SK-N-DZ (cell line): ENCODE results near the gene TIAM1.

Experiments
- DNase-seq: peaks from one replicate; pipeline ENCODE4 v3.0.0-alpha.2; 2015; ENCODE audit warnings: low spot score

The TIAM1 gene

GRCh38 chr21:31135531-31136184, 208.4 kb downstream of the TIAM1 start:
- no peak for DNase-seq

- DNase-seq = no peak
Measured at GRCh38 chr21:31133243-31133830, 210.7 kb downstream of the TIAM1 start.

- DNase-seq = no peak
Measured at GRCh38 chr21:31132574-31133242, 211.4 kb downstream of the TIAM1 start.

GRCh38 chr21:31130821-31131220, 213.2 kb downstream of the TIAM1 start:
- no peak for DNase-seq

GRCh38 chr21:31128234-31128633, 215.8 kb downstream of the TIAM1 start:
- no peak for DNase-seq

- DNase-seq = no peak
Measured at GRCh38 chr21:31124010-31124409, 220.1 kb downstream of the TIAM1 start.

GRCh38 chr21:31119199-31119598, 224.9 kb downstream of the TIAM1 start:
- no peak for DNase-seq

- DNase-seq = no peak
Measured at GRCh38 chr21:31117128-31117916, 226.7 kb downstream of the TIAM1 start.

GRCh38 chr21:31115249-31115648, 228.8 kb downstream of the TIAM1 start:
- DNase-seq = no peak

- DNase-seq = no peak
Measured at GRCh38 chr21:31111093-31111492, 233.0 kb downstream of the TIAM1 start.

GRCh38 chr21:31110430-31110829, 233.6 kb downstream of the TIAM1 start:
- no peak for DNase-seq

GRCh38 chr21:31107871-31108270, 236.2 kb downstream of the TIAM1 start:
- no peak for DNase-seq

GRCh38 chr21:31107176-31107785, 236.8 kb downstream of the TIAM1 start:
- DNase-seq = no peak

GRCh38 chr21:31103571-31104265, 240.3 kb downstream of the TIAM1 start:
- no peak for DNase-seq

- DNase-seq = no peak
Measured at GRCh38 chr21:31103163-31103562, 240.9 kb downstream of the TIAM1 start.

GRCh38 chr21:31099122-31099521, 244.9 kb downstream of the TIAM1 start:
- no peak for DNase-seq

GRCh38 chr21:31098576-31099005, 245.5 kb downstream of the TIAM1 start:
- DNase-seq = peak; percentile 66

GRCh38 chr21:31092832-31093625, 251.0 kb downstream of the TIAM1 start:
- no peak for DNase-seq

GRCh38 chr21:31090376-31090775, 253.7 kb downstream of the TIAM1 start:
- no peak for DNase-seq

- DNase-seq = no peak
Measured at GRCh38 chr21:31088474-31088751, 255.6 kb downstream of the TIAM1 start.
